Measurements from ENCODE around the gene RGL1. TPM values are rescaled to one million over a fixed set of nuclear protein-coding genes. Genes with fewer than 3 reads are reported as not detected.

The RGL1 gene
- total RNA-seq, 2 experiments from 2014 or later: 2.6 TPM

- H3K4me3 Mint-ChIP-seq: no peak overlapping the region
- ChIA-PET POLR2A (no interaction called here), CTCF (interaction anchor here (1.1 to 2.2 kb wide), 3 partner anchors 11 to 22 kb away, joined by 4 to 6 read pairs (median 5); no protein-coding TSS in a partner anchor)
- H3K4me1 Mint-ChIP-seq: peaks cover 19% of the 10 kb centered on the region
- H3K36me3 Mint-ChIP-seq (ENCODE audit: low read depth): no peaks in the 10 kb centered on the region
- no peak for DNase-seq
- no peak overlapping the region for H3K27ac Mint-ChIP-seq
- H3K9me3 Mint-ChIP-seq: no peaks in the 10 kb centered on the region
- no peaks in the 10 kb centered on the region for H3K27me3 Mint-ChIP-seq
These were observed 88.8 kb downstream of the RGL1 start for GRCh38 chr1:183893561-183894289.

GRCh38 chr1:183894290-183894565 lies 89.3 kb downstream of the RGL1 start:
- Mint-ChIP-seq H3K36me3 (ENCODE audit: low read depth) (no peaks in the 10 kb centered on the region), H3K9me3 (no peaks in the 10 kb centered on the region), H3K4me3 (no peak overlapping the region), H3K4me1 (peaks cover 14% of the 10 kb centered on the region), H3K27ac (no peak overlapping the region), H3K27me3 (no peaks in the 10 kb centered on the region)
- CTCF ChIA-PET: interaction anchor here (1.1 to 2.2 kb wide), 2 partner anchors 11 to 22 kb away, joined by 5 to 6 read pairs; no protein-coding TSS in a partner anchor
- POLR2A ChIA-PET: no interaction called here
- DNase-seq: no peak

GRCh38 chr1:183896466-183897048 lies 91.6 kb downstream of the RGL1 start:
- ChIA-PET CTCF (interaction anchor here (0.7 kb wide), 1 partner anchor 414 kb away, joined by 3 read pairs; no protein-coding TSS in a partner anchor), POLR2A (no interaction called here)
- DNase-seq: no peak
- Mint-ChIP-seq H3K36me3 (ENCODE audit: low read depth) (peaks cover 5% of the 10 kb centered on the region), H3K27ac (no peak overlapping the region), H3K4me1 (peaks cover 6% of the 10 kb centered on the region), H3K4me3 (no peak overlapping the region), H3K27me3 (no peaks in the 10 kb centered on the region), H3K9me3 (no peaks in the 10 kb centered on the region)

- H3K36me3 Mint-ChIP-seq (ENCODE audit: low read depth): peaks cover 5% of the 10 kb centered on the region
- no peaks in the 10 kb centered on the region for H3K27me3 Mint-ChIP-seq
- H3K4me3 Mint-ChIP-seq: no peak overlapping the region
- CTCF ChIA-PET: interaction anchor here (2.1 kb wide), 1 partner anchor 19 kb away, joined by 9 read pairs; no protein-coding TSS in a partner anchor
- no peak overlapping the region for H3K27ac Mint-ChIP-seq
- H3K9me3 Mint-ChIP-seq: no peaks in the 10 kb centered on the region
- POLR2A ChIA-PET: no interaction called here
- H3K4me1 Mint-ChIP-seq: peaks cover 9% of the 10 kb centered on the region
- DNase-seq: no peak
These were observed 93.1 kb downstream of the RGL1 start for GRCh38 chr1:183898001-183898396.

GRCh38 chr1:183898610-183899009 lies 93.7 kb downstream of the RGL1 start:
- Mint-ChIP-seq H3K9me3 (no peaks in the 10 kb centered on the region), H3K27me3 (no peaks in the 10 kb centered on the region), H3K4me1 (peaks cover 9% of the 10 kb centered on the region), H3K36me3 (ENCODE audit: low read depth) (peaks cover 5% of the 10 kb centered on the region), H3K27ac (no peak overlapping the region), H3K4me3 (no peak overlapping the region)
- ChIA-PET CTCF (interaction anchor here (0.5 to 2.1 kb wide), 2 partner anchors 18 to 38 kb away, joined by 3 to 9 read pairs; no protein-coding TSS in a partner anchor), POLR2A (no interaction called here)
- DNase-seq: no peak

- CTCF ChIA-PET: interaction anchor here (0.7 kb wide), 1 partner anchor 12 kb away, joined by 3 read pairs; no protein-coding TSS in a partner anchor
- Mint-ChIP-seq H3K36me3 (ENCODE audit: low read depth) (peaks cover 5% of the 10 kb centered on the region), H3K4me1 (peaks cover 4% of the 10 kb centered on the region), H3K27me3 (no peaks in the 10 kb centered on the region), H3K4me3 (no peak overlapping the region), H3K9me3 (no peaks in the 10 kb centered on the region), H3K27ac (no peak overlapping the region)
- POLR2A ChIA-PET: no interaction called here
- DNase-seq: no peak
These were observed 96.9 kb downstream of the RGL1 start for GRCh38 chr1:183901748-183902330.

- Mint-ChIP-seq H3K4me3 (no peak overlapping the region), H3K9me3 (no peaks in the 10 kb centered on the region), H3K4me1 (peaks cover 3% of the 10 kb centered on the region), H3K36me3 (ENCODE audit: low read depth) (peaks cover 5% of the 10 kb centered on the region), H3K27me3 (no peaks in the 10 kb centered on the region), H3K27ac (no peak overlapping the region)
- ChIA-PET CTCF (interaction anchor here (4.2 kb wide), 1 partner anchor 13 kb away, joined by 14 read pairs; no protein-coding TSS in a partner anchor), POLR2A (no interaction called here)
- no peak for DNase-seq
These were observed 98.2 kb downstream of the RGL1 start for GRCh38 chr1:183903101-183903500.

GRCh38 chr1:183905508-183906113 lies 100.7 kb downstream of the RGL1 start:
- no peaks in the 10 kb centered on the region for H3K9me3 Mint-ChIP-seq

GRCh38 chr1:183907070-183907469 lies 102.2 kb downstream of the RGL1 start:
- Mint-ChIP-seq H3K27ac (no peak overlapping the region), H3K27me3 (no peaks in the 10 kb centered on the region), H3K4me1 (peaks cover 6% of the 10 kb centered on the region), H3K36me3 (ENCODE audit: low read depth) (no peaks in the 10 kb centered on the region), H3K9me3 (no peaks in the 10 kb centered on the region), H3K4me3 (no peak overlapping the region)
- no peak for DNase-seq
- CTCF ChIA-PET: interaction anchor here (1.0 kb wide), 1 partner anchor 9 kb away, joined by 5 read pairs; no protein-coding TSS in a partner anchor
- POLR2A ChIA-PET: no interaction called here

More at GRCh38 chr1:183905508-183906113, 100.7 kb downstream of the RGL1 start:
- Mint-ChIP-seq H3K27ac (no peak overlapping the region), H3K36me3 (ENCODE audit: low read depth) (no peaks in the 10 kb centered on the region), H3K27me3 (no peaks in the 10 kb centered on the region), H3K4me3 (no peak overlapping the region), H3K4me1 (peaks cover 3% of the 10 kb centered on the region)
- ChIA-PET POLR2A (no interaction called here), CTCF (interaction anchor here (1.4 to 4.2 kb wide), 4 partner anchors 10 to 250 kb away, joined by 3 to 14 read pairs (median 5); no protein-coding TSS in a partner anchor)
- no peak for DNase-seq

- Mint-ChIP-seq H3K27me3 (no peaks in the 10 kb centered on the region), H3K4me1 (peaks cover 6% of the 10 kb centered on the region), H3K9me3 (no peaks in the 10 kb centered on the region), H3K4me3 (no peak overlapping the region), H3K27ac (no peak overlapping the region), H3K36me3 (ENCODE audit: low read depth) (no peaks in the 10 kb centered on the region)
- ChIA-PET POLR2A (no interaction called here), CTCF (interaction anchor here (1.0 kb wide), 1 partner anchor 8 kb away, joined by 5 read pairs; no protein-coding TSS in a partner anchor)
- DNase-seq: no peak
These were observed 103.2 kb downstream of the RGL1 start for GRCh38 chr1:183908079-183908478.

GRCh38 chr1:183909672-183910071 lies 104.8 kb downstream of the RGL1 start:
- ChIA-PET POLR2A (no interaction called here), CTCF (no interaction called here)
- Mint-ChIP-seq H3K4me1 (peaks cover 6% of the 10 kb centered on the region), H3K9me3 (no peaks in the 10 kb centered on the region), H3K27me3 (no peaks in the 10 kb centered on the region), H3K4me3 (no peak overlapping the region), H3K27ac (no peak overlapping the region), H3K36me3 (ENCODE audit: low read depth) (peaks cover 2% of the 10 kb centered on the region)
- no peak for DNase-seq

GRCh38 chr1:183910845-183911244 lies 105.9 kb downstream of the RGL1 start:
- no peak for DNase-seq
- POLR2A ChIA-PET: no interaction called here
- Mint-ChIP-seq H3K27me3 (no peaks in the 10 kb centered on the region), H3K27ac (no peak overlapping the region), H3K36me3 (ENCODE audit: low read depth) (peaks cover 2% of the 10 kb centered on the region), H3K4me1 (peaks cover 10% of the 10 kb centered on the region), H3K9me3 (no peaks in the 10 kb centered on the region), H3K4me3 (no peak overlapping the region)
- CTCF ChIA-PET: no interaction called here

- H3K27me3 Mint-ChIP-seq: no peaks in the 10 kb centered on the region
- POLR2A ChIA-PET: no interaction called here
These were observed 106.4 kb downstream of the RGL1 start for GRCh38 chr1:183911285-183911684.

More at GRCh38 chr1:183911285-183911684, 106.4 kb downstream of the RGL1 start:
- H3K4me1 Mint-ChIP-seq: peaks cover 14% of the 10 kb centered on the region
- H3K36me3 Mint-ChIP-seq (ENCODE audit: low read depth): peaks cover 2% of the 10 kb centered on the region
- no peak overlapping the region for H3K27ac Mint-ChIP-seq
- no peak overlapping the region for H3K4me3 Mint-ChIP-seq
- CTCF ChIA-PET: interaction anchor here (0.6 kb wide), 1 partner anchor 250 kb away, joined by 3 read pairs; no protein-coding TSS in a partner anchor
- DNase-seq: no peak
- H3K9me3 Mint-ChIP-seq: no peaks in the 10 kb centered on the region
